ENCODE data around the gene DMD.

DMD gene

GRCh38 chrX:31708116-31708515, 1503.2 kb downstream of the DMD start:
- no peak overlapping the region for H3K4me3 ChIP-seq
- DNase-seq (ENCODE audit: low spot score): no peak
- H3K27ac ChIP-seq: no peak overlapping the region
- TF ChIP-seq CTCF (IDR thresholded peaks at IDR 0.05): no peak

- DNase-seq (ENCODE audit: low spot score): no peak
- TF ChIP-seq CTCF (IDR thresholded peaks at IDR 0.05): no peak
- Histone ChIP-seq H3K27ac (no peak overlapping the region), H3K4me3 (no peak overlapping the region)
These were observed 1504.9 kb downstream of the DMD start for GRCh38 chrX:31706466-31706865.

- no peak for DNase-seq (ENCODE audit: low spot score)
- Histone ChIP-seq H3K27ac (no peak overlapping the region), H3K4me3 (no peak overlapping the region)
- TF ChIP-seq CTCF (IDR thresholded peaks at IDR 0.05): no peak
These were observed 1505.5 kb downstream of the DMD start for GRCh38 chrX:31705816-31706215.

GRCh38 chrX:31704938-31705337, 1506.4 kb downstream of the DMD start:
- Histone ChIP-seq H3K27ac (no peak overlapping the region), H3K4me3 (no peak overlapping the region)
- TF ChIP-seq CTCF (IDR thresholded peaks at IDR 0.05): no peak
- DNase-seq (ENCODE audit: low spot score): no peak

GRCh38 chrX:31702222-31702621, 1509.1 kb downstream of the DMD start:
- no peak for DNase-seq (ENCODE audit: low spot score)
- TF ChIP-seq CTCF (IDR thresholded peaks at IDR 0.05): no peak
- no peak overlapping the region for H3K27ac ChIP-seq

GRCh38 chrX:31697294-31697916, 1513.9 kb downstream of the DMD start:
- no peak for DNase-seq (ENCODE audit: low spot score)
- no peak for TF ChIP-seq CTCF (IDR thresholded peaks at IDR 0.05)
- Histone ChIP-seq H3K4me3 (no peak overlapping the region), H3K27ac (no peak overlapping the region)

More at GRCh38 chrX:31702222-31702621, 1509.1 kb downstream of the DMD start:
- H3K4me3 ChIP-seq: no peak overlapping the region

GRCh38 chrX:31679861-31680260, 1531.5 kb downstream of the DMD start:
- no peak for DNase-seq (ENCODE audit: low spot score)
- H3K4me3 ChIP-seq: no peak overlapping the region
- no peak overlapping the region for H3K27ac ChIP-seq
- TF ChIP-seq CTCF (IDR thresholded peaks at IDR 0.05): no peak
